Activated CD4-positive, alpha-beta T cell treated with anti-CD3 and anti-CD28 coated beads, Interleukin-2, amount 10 ng/mL, durations not matched to agents 7 days and 5 days (primary cell): Measurements from ENCODE around the gene CLEC11A. TPM values are rescaled to one million over a fixed set of nuclear protein-coding genes. Genes with fewer than 3 reads are reported as not detected.

Source experiments
- CTCF ChIA-PET: fragments of 350-600 bp; sonication (Branson Sonifier 250); formaldehyde crosslinking; loops from one replicate; lab custom pipeline; 2021; ENCODE audit warnings: antibody characterized with exemption; lab: Charles Lee
- POLR2A ChIA-PET: fragments of 350-600 bp; sonication (Branson Sonifier 250); formaldehyde crosslinking; loops from one replicate; lab custom pipeline; 2021; ENCODE audit warnings: antibody characterized with exemption; lab: Charles Lee
- DNase-seq: peaks from one replicate; pipeline ENCODE4 v3.0.0-alpha.2; 2020
- H3K27ac Mint-ChIP-seq: one replicate; pipeline ENCODE4 v1.8.0; 2021; ENCODE audit warnings: mild to moderate bottlenecking, moderate library complexity, mixed read lengths
- H3K27me3 Mint-ChIP-seq: one replicate; pipeline ENCODE4 v1.8.0; 2021; ENCODE audit warnings: mixed read lengths
- H3K36me3 Mint-ChIP-seq: one replicate; pipeline ENCODE4 v1.8.0; 2021; ENCODE audit warnings: low read depth, mixed read lengths
- H3K4me1 Mint-ChIP-seq: one replicate; pipeline ENCODE4 v1.8.0; 2021; ENCODE audit warnings: mixed read lengths
- H3K4me3 Mint-ChIP-seq: one replicate; pipeline ENCODE4 v1.8.0; 2021; ENCODE audit warnings: mild to moderate bottlenecking, moderate library complexity, mixed read lengths
- H3K9me3 Mint-ChIP-seq: one replicate; pipeline ENCODE4 v1.8.0; 2021; ENCODE audit warnings: mixed read lengths
- total RNA-seq, 2 experiments: library from RNA; stranded (reverse); gene quantifications; one replicate each; pipeline ENCODE4 v1.2.3, GENCODE V29; 2021

CLEC11A gene, protein sequence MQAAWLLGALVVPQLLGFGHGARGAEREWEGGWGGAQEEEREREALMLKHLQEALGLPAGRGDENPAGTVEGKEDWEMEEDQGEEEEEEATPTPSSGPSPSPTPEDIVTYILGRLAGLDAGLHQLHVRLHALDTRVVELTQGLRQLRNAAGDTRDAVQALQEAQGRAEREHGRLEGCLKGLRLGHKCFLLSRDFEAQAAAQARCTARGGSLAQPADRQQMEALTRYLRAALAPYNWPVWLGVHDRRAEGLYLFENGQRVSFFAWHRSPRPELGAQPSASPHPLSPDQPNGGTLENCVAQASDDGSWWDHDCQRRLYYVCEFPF
- 1 to 10 TPM; 1.3 to 1.5 TPM for total RNA-seq

DNA sequence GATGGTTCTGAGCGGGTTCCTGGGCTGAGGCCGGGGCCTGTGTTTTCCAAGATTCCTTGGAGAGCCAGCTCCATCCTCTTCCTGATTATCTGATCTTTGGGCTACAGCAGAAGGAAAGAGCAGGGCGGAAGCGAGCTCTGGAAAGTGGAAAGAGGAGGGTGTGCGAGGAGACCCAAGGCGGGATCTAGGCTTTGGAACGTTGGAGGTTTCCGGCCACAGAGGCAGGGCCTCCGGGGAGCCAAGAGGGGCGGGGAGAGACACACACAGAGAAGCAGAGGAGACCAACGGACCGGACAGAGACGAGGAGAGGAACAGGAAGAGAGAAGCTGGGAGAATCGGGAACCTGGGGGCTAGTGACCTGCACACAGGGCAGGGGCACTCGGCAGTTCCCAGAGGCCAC lies at the start of gene CLEC11A:
CLEC11A (plus strand) TSS at position 296 of the 400 bp plus-strand sequence. CDS start 162 bp downstream, outside the sequence.
- peaks cover 31% of the 10 kb centered on the region for H3K4me1 Mint-ChIP-seq
- POLR2A ChIA-PET = no interaction called here
- no peaks in the 10 kb centered on the region for H3K9me3 Mint-ChIP-seq
- H3K36me3 Mint-ChIP-seq = no peaks in the 10 kb centered on the region
- DNase-seq = no peak
- H3K4me3 Mint-ChIP-seq = peak within 1 kb of the TSS; percentile 77
- CTCF ChIA-PET = no interaction called here
- no peak within 1 kb of the TSS for H3K27ac Mint-ChIP-seq
- peaks cover 40% of the 10 kb centered on the region for H3K27me3 Mint-ChIP-seq

DNA sequence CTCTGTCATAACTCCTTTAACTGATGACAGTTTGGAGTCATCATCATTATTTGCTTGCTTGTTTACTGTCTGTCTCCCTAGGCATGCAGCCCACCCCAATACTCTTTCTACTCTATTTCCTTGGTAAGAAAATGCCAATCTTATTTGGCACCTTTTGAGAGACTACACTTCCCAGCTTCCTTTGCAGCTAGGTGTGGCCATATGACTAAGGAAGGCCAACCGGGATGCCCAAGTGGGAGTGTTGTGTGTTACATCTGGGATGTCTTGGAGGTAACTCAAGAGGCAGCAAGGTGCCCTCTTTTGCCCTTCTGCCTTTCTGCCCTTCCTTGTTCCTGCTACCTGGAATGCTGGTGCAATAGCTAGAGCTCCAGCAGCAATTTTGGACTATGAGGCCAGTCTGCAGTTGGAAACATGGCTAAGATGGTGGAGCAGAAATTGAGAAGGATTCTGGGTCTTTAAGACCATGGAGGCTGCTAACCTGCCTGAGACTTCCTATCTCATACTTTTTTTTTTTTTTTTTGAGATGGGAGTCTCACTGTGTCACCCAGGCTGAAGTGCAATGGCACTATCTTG lies 46.5 kb upstream of the CLEC11A start:
- H3K9me3 Mint-ChIP-seq = peaks cover 2% of the 10 kb centered on the region
- DNase-seq = no peak
- no peaks in the 10 kb centered on the region for H3K36me3 Mint-ChIP-seq
- H3K27ac Mint-ChIP-seq = no peak overlapping the region
- no peak overlapping the region for H3K4me3 Mint-ChIP-seq
- ChIA-PET CTCF (interaction anchor here (0.6 kb wide), 1 partner anchor 100 kb away, joined by 3 read pairs; no protein-coding TSS in a partner anchor), POLR2A (no interaction called here)
- peaks cover 17% of the 10 kb centered on the region for H3K27me3 Mint-ChIP-seq
- H3K4me1 Mint-ChIP-seq = peaks cover 3% of the 10 kb centered on the region

DNA sequence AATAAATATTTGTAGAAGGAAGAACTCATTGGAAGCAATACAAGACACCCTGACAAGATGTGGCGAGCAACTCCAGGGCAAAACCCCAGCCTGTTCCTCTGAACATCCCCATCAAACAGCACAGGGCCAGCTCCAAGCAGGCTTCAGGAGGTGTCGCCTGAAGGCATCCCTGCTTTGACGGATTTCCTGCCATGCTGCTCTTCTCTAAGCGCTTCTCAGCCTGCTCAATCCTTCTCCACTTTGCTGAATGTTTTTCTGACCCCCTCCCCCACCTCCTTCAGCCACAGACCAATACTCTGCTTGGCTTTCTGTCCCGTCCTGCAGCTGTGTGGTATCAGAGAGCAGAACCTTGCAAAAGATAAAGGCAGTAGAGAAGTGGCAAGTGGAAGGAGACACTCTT lies 45.5 kb upstream of the CLEC11A start:
- Mint-ChIP-seq H3K9me3 (peaks cover 2% of the 10 kb centered on the region), H3K27me3 (peaks cover 13% of the 10 kb centered on the region)
- CTCF ChIA-PET = no interaction called here

DNA sequence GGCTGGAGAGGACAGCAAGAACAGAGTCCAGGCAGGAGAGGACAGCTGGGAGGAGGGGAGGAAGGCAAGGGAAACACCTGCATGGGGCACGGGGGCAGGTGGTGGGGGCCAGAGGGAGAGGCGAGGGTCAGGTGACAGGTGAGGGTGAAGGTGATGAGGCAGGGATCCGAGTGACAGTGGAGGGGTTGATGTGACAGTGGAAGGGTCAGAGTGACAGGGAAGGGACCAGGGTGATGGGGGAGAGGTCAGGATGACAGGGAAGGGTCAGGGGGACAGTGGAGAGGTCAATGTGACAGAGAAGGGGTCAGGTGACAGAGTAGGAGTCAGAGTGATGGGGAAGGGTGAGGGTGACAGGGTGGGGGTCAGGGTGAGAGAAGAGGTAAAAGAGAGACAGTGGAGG lies 44.8 kb upstream of the CLEC11A start:
- H3K4me3 Mint-ChIP-seq = no peak overlapping the region

More for the DNA sequence above, 45.5 kb upstream of the CLEC11A start:
- POLR2A ChIA-PET = no interaction called here
- no peak for DNase-seq
- Mint-ChIP-seq H3K4me1 (peaks cover 3% of the 10 kb centered on the region), H3K27ac (no peak overlapping the region), H3K36me3 (no peaks in the 10 kb centered on the region), H3K4me3 (no peak overlapping the region)

DNA sequence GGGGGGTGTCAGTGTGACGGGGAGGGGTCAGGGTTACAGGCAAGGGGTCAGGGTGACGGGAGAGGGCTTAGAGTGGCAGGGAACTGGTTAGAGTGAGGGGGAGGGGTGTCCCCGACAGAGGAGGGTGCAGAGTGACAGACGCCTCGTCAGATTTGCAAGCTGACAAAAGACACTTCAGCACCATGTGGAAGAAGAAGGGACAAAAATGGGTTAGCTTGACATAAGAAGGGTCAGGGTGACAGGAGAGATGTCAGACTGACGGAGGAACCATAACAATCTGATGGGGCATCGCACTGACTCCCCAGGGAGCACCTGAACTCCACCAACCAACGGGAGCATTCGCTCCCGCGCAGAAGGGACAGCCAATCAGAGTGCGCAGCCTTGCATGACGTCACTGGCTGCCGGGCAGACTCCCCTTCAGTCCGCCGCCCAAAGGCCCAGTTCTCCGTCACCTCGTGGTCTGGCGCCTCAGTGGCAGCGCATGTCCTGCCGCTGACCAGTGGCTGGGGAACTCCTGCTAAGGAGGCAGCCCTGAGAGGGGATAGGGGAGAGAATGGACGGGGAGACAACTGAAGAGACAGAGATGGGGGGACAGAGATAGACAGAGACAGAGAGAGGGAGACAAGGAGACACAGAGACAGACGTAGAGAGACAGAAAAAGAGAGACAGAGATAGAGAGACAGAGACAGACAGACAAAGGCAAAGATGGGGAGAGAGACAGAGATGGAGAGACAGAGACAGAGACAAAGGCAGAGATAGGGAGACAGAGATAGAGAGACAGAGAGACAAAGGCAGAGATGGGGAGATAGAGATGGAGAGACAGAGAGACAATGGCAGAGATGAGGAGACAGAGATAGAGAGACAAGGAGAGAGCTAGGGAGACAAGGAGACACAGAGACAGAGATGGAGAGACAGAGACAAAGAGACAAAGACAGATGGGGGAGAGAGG lies 43.7 kb upstream of the CLEC11A start:
- peaks cover 2% of the 10 kb centered on the region for H3K9me3 Mint-ChIP-seq
- ChIA-PET CTCF (interaction anchor here (0.6 kb wide), 1 partner anchor 9 kb away, joined by 3 read pairs; no protein-coding TSS in a partner anchor), POLR2A (no interaction called here)
- peak overlapping the region; percentile 61 for H3K27ac Mint-ChIP-seq
- H3K27me3 Mint-ChIP-seq = peaks cover 6% of the 10 kb centered on the region
- DNase-seq = peak; percentile 74
- H3K4me1 Mint-ChIP-seq = peaks cover 3% of the 10 kb centered on the region
- H3K4me3 Mint-ChIP-seq = no peak overlapping the region
- H3K36me3 Mint-ChIP-seq = no peaks in the 10 kb centered on the region

More for the DNA sequence above, 44.8 kb upstream of the CLEC11A start:
- no peak overlapping the region for H3K27ac Mint-ChIP-seq
- H3K9me3 Mint-ChIP-seq = peaks cover 2% of the 10 kb centered on the region
- ChIA-PET CTCF (no interaction called here), POLR2A (no interaction called here)
- no peaks in the 10 kb centered on the region for H3K36me3 Mint-ChIP-seq
- H3K4me1 Mint-ChIP-seq = peaks cover 3% of the 10 kb centered on the region
- H3K27me3 Mint-ChIP-seq = peaks cover 6% of the 10 kb centered on the region
- no peak for DNase-seq

DNA sequence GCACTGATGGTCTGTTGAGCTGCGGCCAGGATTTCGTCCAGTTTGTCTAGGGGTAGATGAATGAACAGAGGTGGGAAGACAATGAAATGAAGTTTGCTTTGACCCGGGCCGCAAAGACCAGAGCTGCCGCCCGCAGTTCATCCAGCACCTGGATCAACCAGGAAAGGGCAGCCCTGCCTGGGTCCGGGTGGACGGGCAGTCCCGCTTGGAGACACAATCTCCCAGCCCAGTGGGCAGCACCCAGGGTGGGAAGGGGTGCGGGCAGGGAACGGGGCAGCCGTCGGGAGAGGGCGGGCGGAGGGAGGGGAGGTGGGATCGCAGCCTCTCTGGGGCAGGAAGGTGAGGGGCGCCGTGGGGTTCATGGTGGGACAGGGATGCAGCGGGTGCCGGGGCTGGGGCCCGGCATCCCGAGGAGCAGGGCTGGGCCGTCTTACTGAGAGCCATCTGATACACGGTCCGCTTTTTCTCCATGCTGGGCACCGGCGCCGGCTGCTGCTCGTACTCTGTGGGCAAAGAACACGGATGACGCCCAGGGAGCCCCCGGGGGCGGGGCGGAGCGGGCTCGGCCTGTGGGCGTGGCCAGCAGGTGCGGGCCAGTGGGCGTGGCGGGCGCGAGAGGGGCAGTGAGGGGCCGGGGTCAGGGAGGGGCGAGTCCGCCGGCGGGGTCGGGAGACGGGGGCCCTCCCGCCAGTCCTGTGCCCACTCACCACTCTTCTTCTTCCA lies 36.7 kb upstream of the CLEC11A start:
- Mint-ChIP-seq H3K27me3 (peaks cover 15% of the 10 kb centered on the region), H3K4me3 (no peak overlapping the region), H3K9me3 (no peaks in the 10 kb centered on the region), H3K36me3 (no peaks in the 10 kb centered on the region), H3K4me1 (no peaks in the 10 kb centered on the region), H3K27ac (no peak overlapping the region)
- DNase-seq = no peak
- ChIA-PET POLR2A (no interaction called here), CTCF (no interaction called here)

DNA sequence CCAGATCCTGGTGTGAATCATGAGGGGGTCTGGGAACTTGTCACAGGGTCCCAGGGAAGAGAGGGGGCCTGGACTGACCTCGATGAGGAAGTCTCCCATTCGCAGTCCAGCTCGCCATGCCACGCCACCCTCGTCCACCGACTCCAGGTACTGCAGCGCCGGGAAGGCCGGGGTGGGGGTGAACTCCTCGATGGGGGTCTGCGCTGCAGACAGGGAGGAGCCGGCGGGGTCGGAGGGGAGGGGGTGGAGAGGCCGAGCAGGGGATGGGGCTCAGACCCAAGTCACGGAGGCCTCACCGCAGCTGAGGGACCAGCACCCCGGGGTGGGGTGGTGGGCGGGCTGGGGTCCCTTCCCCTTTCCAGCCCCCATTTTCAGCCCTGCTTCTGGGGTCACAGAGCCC lies 34.4 kb upstream of the CLEC11A start:
- no peaks in the 10 kb centered on the region for H3K36me3 Mint-ChIP-seq
- no peak overlapping the region for H3K4me3 Mint-ChIP-seq
- ChIA-PET CTCF (no interaction called here), POLR2A (no interaction called here)
- H3K27ac Mint-ChIP-seq = no peak overlapping the region
- peaks cover 25% of the 10 kb centered on the region for H3K27me3 Mint-ChIP-seq
- no peak for DNase-seq
- no peaks in the 10 kb centered on the region for H3K9me3 Mint-ChIP-seq
- H3K4me1 Mint-ChIP-seq = no peaks in the 10 kb centered on the region

DNA sequence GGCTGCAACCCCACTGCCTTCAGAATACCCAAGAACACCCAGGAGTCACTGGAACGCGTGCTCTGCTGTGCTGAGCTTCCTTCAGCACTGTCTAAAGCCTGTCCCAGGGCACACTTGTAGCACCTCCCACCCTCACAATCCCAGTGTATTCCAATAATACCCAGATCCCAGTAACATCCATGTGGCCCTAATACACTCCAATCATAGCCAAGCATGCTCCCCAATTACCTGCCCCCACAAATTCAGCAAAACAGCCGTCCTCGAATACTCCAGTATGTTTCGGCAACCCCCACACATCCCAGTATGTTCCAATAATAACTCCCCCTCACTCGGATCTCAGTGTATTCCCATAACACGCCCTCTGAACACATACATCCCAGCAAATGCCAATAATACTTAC lies 32.7 kb upstream of the CLEC11A start:
- no peak overlapping the region for H3K4me3 Mint-ChIP-seq
- ChIA-PET CTCF (interaction anchor here (0.6 kb wide), 2 partner anchors 181 to 479 kb away, joined by 3 to 5 read pairs; no protein-coding TSS in a partner anchor), POLR2A (no interaction called here)
- no peaks in the 10 kb centered on the region for H3K4me1 Mint-ChIP-seq
- H3K27ac Mint-ChIP-seq = no peak overlapping the region
- H3K9me3 Mint-ChIP-seq = no peaks in the 10 kb centered on the region
- no peak for DNase-seq
- H3K27me3 Mint-ChIP-seq = peaks cover 28% of the 10 kb centered on the region
- no peaks in the 10 kb centered on the region for H3K36me3 Mint-ChIP-seq

DNA sequence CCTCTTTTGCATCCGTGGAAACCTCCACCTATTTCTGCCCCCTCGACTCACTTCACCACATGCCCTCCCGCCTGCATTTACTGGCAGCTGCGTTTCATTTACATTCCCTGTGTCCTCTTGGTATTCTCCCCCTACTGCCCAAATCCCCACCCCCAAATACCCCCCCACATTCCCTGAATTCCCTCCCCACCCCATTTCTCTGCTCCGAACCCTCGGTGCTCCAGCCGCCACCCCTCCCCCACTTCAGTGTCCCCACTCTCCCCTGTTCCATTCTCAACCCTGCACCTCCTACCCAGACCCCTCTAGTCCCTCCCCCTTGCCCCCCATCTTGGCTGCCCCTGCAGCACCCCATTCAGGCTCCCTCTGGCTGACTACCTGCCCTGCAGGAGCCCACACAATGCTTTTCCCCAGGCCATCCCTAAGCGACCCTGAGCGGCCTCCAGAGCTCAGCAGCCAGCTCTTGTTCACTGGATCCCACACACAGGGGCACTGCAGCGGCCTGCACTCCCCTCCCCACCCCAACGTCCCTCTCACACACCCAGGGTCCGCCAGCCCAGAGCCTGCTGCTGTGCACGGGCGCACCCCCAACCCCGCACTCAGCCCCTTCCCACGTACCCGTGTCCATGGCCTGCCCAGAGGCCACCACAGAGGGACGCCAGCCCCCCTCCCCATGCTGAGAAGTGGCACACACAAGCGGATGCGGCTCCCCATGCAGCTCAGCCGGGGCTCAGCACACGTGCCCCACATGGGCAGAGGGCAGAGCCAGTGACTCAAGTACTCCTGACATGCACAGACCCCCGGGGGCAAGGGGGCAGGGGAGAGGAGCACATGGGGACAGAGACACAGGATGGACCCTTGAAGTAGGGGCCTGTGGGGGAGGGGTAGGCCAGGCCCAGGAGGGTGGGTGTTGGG lies 29.8 kb upstream of the CLEC11A start:
- Mint-ChIP-seq H3K9me3 (no peaks in the 10 kb centered on the region), H3K27ac (no peak overlapping the region), H3K36me3 (no peaks in the 10 kb centered on the region), H3K4me1 (no peaks in the 10 kb centered on the region), H3K27me3 (peaks cover 27% of the 10 kb centered on the region), H3K4me3 (no peak overlapping the region)
- POLR2A ChIA-PET = no interaction called here
- no peak for DNase-seq
- CTCF ChIA-PET = no interaction called here

DNA sequence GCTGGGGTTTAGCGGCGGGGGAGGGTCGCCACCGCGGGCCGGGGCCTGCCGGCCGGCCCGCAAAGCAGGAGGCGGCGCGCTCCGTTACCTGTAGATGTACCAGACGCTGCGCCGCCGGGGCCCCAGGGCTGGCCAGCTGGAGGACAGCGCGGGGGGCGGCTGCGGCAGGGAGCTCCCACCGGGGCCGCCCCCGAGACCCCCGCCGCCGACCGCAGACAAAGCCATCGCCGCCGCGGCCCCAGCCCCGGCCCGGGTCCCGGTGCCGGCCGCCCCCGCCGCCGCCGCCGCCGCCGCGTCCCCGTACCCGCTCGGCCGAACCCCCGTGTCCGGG lies 28.4 kb upstream of the CLEC11A start:
- POLR2A ChIA-PET = no interaction called here
- CTCF ChIA-PET = no interaction called here
- peaks cover 27% of the 10 kb centered on the region for H3K27me3 Mint-ChIP-seq

DNA sequence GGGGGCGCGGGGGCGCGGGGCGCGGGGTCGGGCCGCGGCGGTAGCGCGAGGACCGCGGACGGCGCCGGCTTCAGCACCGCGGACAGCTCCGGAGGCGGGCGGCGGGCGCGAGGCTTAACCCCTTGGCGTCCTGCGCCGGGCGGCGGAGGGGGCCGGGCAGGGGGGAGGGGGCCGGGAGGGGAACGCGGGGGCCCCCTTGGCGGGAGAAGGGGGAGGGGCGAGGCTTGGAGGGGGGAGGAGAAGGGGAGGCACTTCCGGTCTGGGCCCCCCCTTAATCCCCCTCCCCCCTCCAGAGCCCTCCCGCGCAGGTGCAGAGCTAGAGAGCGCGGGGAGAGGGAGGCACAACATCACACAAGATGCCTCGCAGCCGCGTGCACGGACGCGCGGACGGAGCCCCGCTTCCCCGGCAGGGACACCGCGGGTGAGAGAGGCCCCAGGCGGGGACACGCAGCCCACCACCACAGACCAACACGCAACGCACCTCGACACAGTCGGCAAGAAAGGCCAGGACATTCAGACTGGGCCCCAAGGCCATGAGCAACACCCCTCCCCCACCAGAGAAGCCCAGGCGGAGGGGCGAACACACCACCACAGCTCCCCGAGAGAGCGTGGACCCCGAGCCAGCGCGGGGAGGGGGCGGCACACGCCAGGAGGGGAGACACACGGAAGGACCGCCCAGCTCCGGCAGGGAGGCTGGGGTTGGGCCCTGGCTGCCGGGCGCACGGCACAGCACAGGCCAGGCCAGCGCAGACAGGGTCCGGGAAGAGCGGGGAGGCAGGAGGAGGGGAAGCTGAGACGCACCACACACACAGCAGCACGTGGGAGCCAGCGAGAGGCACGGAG lies 27.7 kb upstream of the CLEC11A start:
- peak; percentile 39 for DNase-seq
- H3K36me3 Mint-ChIP-seq = no peaks in the 10 kb centered on the region
- H3K27me3 Mint-ChIP-seq = peaks cover 27% of the 10 kb centered on the region
- H3K4me3 Mint-ChIP-seq = no peak overlapping the region
- H3K27ac Mint-ChIP-seq = no peak overlapping the region
- H3K4me1 Mint-ChIP-seq = no peaks in the 10 kb centered on the region
- CTCF ChIA-PET = no interaction called here
- no peaks in the 10 kb centered on the region for H3K9me3 Mint-ChIP-seq
- POLR2A ChIA-PET = no interaction called here

More for the DNA sequence above, 28.4 kb upstream of the CLEC11A start:
- H3K4me1 Mint-ChIP-seq = no peaks in the 10 kb centered on the region
- DNase-seq = no peak
- no peaks in the 10 kb centered on the region for H3K9me3 Mint-ChIP-seq
- no peaks in the 10 kb centered on the region for H3K36me3 Mint-ChIP-seq
- H3K27ac Mint-ChIP-seq = no peak overlapping the region
- H3K4me3 Mint-ChIP-seq = no peak overlapping the region
